Large intestine (tissue), 3 donors: ENCODE data around the gene CNOT11. TPM values are rescaled to one million over a fixed set of nuclear protein-coding genes. Genes with fewer than 3 reads are reported as not detected.

Experiments used
- DNase-seq, 2 donors: peaks; one replicate each; pipeline versions ENCODE4 v3.0.0 to v3.0.0-alpha.2; 2013
- H3K27ac ChIP-seq: one replicate; pipeline ENCODE4 v1.5.1; 2013; ENCODE audit warnings: low read length
- H3K27me3 ChIP-seq: 2 replicates; pipeline ENCODE4 v1.6.1; 2013; ENCODE audit warnings: low read length; ENCODE audit not compliant: control insufficient read depth, insufficient read depth
- H3K36me3 ChIP-seq: 2 replicates; pipeline ENCODE4 v1.6.1; 2013; ENCODE audit warnings: low read length; ENCODE audit not compliant: control insufficient read depth, insufficient read depth
- H3K4me1 ChIP-seq: one replicate; pipeline ENCODE4 v1.6.1; 2013; ENCODE audit warnings: low read length; ENCODE audit not compliant: control insufficient read depth, insufficient read depth
- H3K4me3 ChIP-seq: one replicate; pipeline ENCODE4 v1.5.1; 2013; ENCODE audit warnings: low read length
- H3K9me3 ChIP-seq: one replicate; pipeline ENCODE4 v1.6.1; 2013; ENCODE audit warnings: mild to moderate bottlenecking, low read depth, low read length, moderate library complexity; ENCODE audit not compliant: control insufficient read depth
- WGBS: methylation state at CpG from one replicate; pipeline ENCODE4 v1.1.5; 2013; ENCODE audit warnings: low lambda C conversion rate; ENCODE audit not compliant: insufficient coverage; 5-methylcytosine and 5-hydroxymethylcytosine counted together
- polyA plus RNA-seq: library from polyadenylated mRNA; unstranded; fragments of 120-200 nt; gene quantifications from one replicate; pipeline ENCODE4 v1.2.1, GENCODE V29; 2013

CNOT11 gene
- polyA plus RNA-seq, 1 donor = 51.8 TPM

- DNase-seq = no peak
- Histone ChIP-seq H3K4me1 (peaks cover 11% of the 10 kb centered on the region), H3K27me3 (no peaks in the 10 kb centered on the region), H3K36me3 (peaks cover 26% of the 10 kb centered on the region), H3K4me3 (no peak overlapping the region), H3K27ac (no peak overlapping the region), H3K9me3 (no peaks in the 10 kb centered on the region)
- WGBS = no CpG with 5 or more reads among the region's 2 CpGs
These were observed 3.6 kb downstream of the CNOT11 start for GRCh38 chr2:101256316-101256715.

GRCh38 chr2:101258804-101259203 lies 6.1 kb downstream of the CNOT11 start:
- Histone ChIP-seq H3K27me3 (no peaks in the 10 kb centered on the region), H3K4me1 (peaks cover 11% of the 10 kb centered on the region), H3K36me3 (peaks cover 40% of the 10 kb centered on the region), H3K9me3 (no peaks in the 10 kb centered on the region), H3K4me3 (no peak overlapping the region), H3K27ac (no peak overlapping the region)
- DNase-seq = no peak
- WGBS = no CpG with 5 or more reads among the region's 8 CpGs

GRCh38 chr2:101262142-101262541 lies 9.5 kb downstream of the CNOT11 start:
- DNase-seq = no peak
- Histone ChIP-seq H3K4me1 (peaks cover 11% of the 10 kb centered on the region), H3K36me3 (peaks cover 60% of the 10 kb centered on the region), H3K9me3 (no peaks in the 10 kb centered on the region), H3K27me3 (no peaks in the 10 kb centered on the region), H3K27ac (no peak overlapping the region), H3K4me3 (no peak overlapping the region)
- WGBS = no CpG with 5 or more reads among the region's 4 CpGs

GRCh38 chr2:101263377-101263800 lies 10.7 kb downstream of the CNOT11 start:
- peak in 1 of 2 donors; percentile 72 for DNase-seq
- Histone ChIP-seq H3K4me1 (peaks cover 11% of the 10 kb centered on the region), H3K4me3 (no peak overlapping the region), H3K27ac (peak overlapping the region; percentile 75), H3K36me3 (peaks cover 62% of the 10 kb centered on the region), H3K27me3 (no peaks in the 10 kb centered on the region), H3K9me3 (no peaks in the 10 kb centered on the region)
- WGBS = no CpG with 5 or more reads among the region's 1 CpG

- peaks cover 60% of the 10 kb centered on the region for H3K36me3 ChIP-seq
- 80% methylated on average over 1 of the region's 13 CpGs for WGBS
These were observed 11.8 kb downstream of the CNOT11 start for GRCh38 chr2:101264360-101264939.

GRCh38 chr2:101265893-101266499 lies 13.3 kb downstream of the CNOT11 start:
- DNase-seq = peak; percentile 86 to 89
- peaks cover 11% of the 10 kb centered on the region for H3K4me1 ChIP-seq
- H3K27me3 ChIP-seq = no peaks in the 10 kb centered on the region
- peaks cover 66% of the 10 kb centered on the region for H3K36me3 ChIP-seq
- H3K4me3 ChIP-seq = no peak overlapping the region
- WGBS = 66% methylated on average over 8 of the region's 11 CpGs
- H3K9me3 ChIP-seq = no peaks in the 10 kb centered on the region
- peak overlapping the region; percentile 71 for H3K27ac ChIP-seq

More at GRCh38 chr2:101264360-101264939, 11.8 kb downstream of the CNOT11 start:
- Histone ChIP-seq H3K9me3 (no peaks in the 10 kb centered on the region), H3K4me3 (no peak overlapping the region), H3K4me1 (peaks cover 11% of the 10 kb centered on the region), H3K27ac (no peak overlapping the region), H3K27me3 (no peaks in the 10 kb centered on the region)
- no peak for DNase-seq

GRCh38 chr2:101267671-101268656 lies 15.3 kb downstream of the CNOT11 start:
- H3K9me3 ChIP-seq = no peaks in the 10 kb centered on the region
- no peaks in the 10 kb centered on the region for H3K27me3 ChIP-seq
- WGBS = 43% methylated on average over 6 of the region's 15 CpGs
- H3K36me3 ChIP-seq = peaks cover 66% of the 10 kb centered on the region
- peaks cover 11% of the 10 kb centered on the region for H3K4me1 ChIP-seq
- H3K27ac ChIP-seq = no peak overlapping the region
- peak in 1 of 2 donors; percentile 26 for DNase-seq
- H3K4me3 ChIP-seq = no peak overlapping the region

- 100% methylated on average over 1 of the region's 8 CpGs for WGBS
- DNase-seq = no peak
- no peak overlapping the region for H3K27ac ChIP-seq
- H3K9me3 ChIP-seq = no peaks in the 10 kb centered on the region
- H3K4me3 ChIP-seq = no peak overlapping the region
- peaks cover 56% of the 10 kb centered on the region for H3K36me3 ChIP-seq
- H3K27me3 ChIP-seq = no peaks in the 10 kb centered on the region
- H3K4me1 ChIP-seq = peaks cover 5% of the 10 kb centered on the region
These were observed 18.1 kb downstream of the CNOT11 start for GRCh38 chr2:101270700-101271259.

- Histone ChIP-seq H3K27me3 (no peaks in the 10 kb centered on the region), H3K4me3 (no peak overlapping the region), H3K9me3 (no peaks in the 10 kb centered on the region), H3K4me1 (no peaks in the 10 kb centered on the region), H3K36me3 (peaks cover 56% of the 10 kb centered on the region), H3K27ac (no peak overlapping the region)
- no peak for DNase-seq
- 60% methylated on average over 3 of the region's 3 CpGs for WGBS
These were observed 19.5 kb downstream of the CNOT11 start for GRCh38 chr2:101272045-101272784.
